Femur (tissue), 1 donor: Measurements from ENCODE around the gene FBXO44.

Source experiments
- DNase-seq: peaks from one replicate; pipeline ENCODE4 v3.0.0-alpha.2; 2017

FBXO44 gene

GRCh38 chr1:11640944-11641343, 13.7 kb upstream of the FBXO44 start:
- DNase-seq: no peak

- DNase-seq: no peak
Observed at GRCh38 chr1:11641776-11642305, 12.8 kb upstream of the FBXO44 start.

- DNase-seq: peak; percentile 68
Observed at GRCh38 chr1:11642418-11643017, 12.2 kb upstream of the FBXO44 start.

GRCh38 chr1:11643782-11644181, 10.9 kb upstream of the FBXO44 start:
- no peak for DNase-seq

GRCh38 chr1:11645270-11645669, 9.4 kb upstream of the FBXO44 start:
- no peak for DNase-seq

GRCh38 chr1:11645670-11646265, 8.9 kb upstream of the FBXO44 start:
- peak; percentile 81 for DNase-seq

- DNase-seq: no peak
Observed at GRCh38 chr1:11646317-11646716, 8.4 kb upstream of the FBXO44 start.

- DNase-seq: no peak
Observed at GRCh38 chr1:11647333-11647732, 7.3 kb upstream of the FBXO44 start.

GRCh38 chr1:11648039-11648438, 6.6 kb upstream of the FBXO44 start:
- DNase-seq: no peak

GRCh38 chr1:11648732-11649158, 5.9 kb upstream of the FBXO44 start:
- no peak for DNase-seq

GRCh38 chr1:11649237-11649623, 5.4 kb upstream of the FBXO44 start:
- no peak for DNase-seq

GRCh38 chr1:11649624-11650330, 4.9 kb upstream of the FBXO44 start:
- no peak for DNase-seq

GRCh38 chr1:11650331-11650991, 4.2 kb upstream of the FBXO44 start:
- peak; percentile 71 for DNase-seq

GRCh38 chr1:11651017-11651416, 3.7 kb upstream of the FBXO44 start:
- DNase-seq: no peak

GRCh38 chr1:11652203-11652780, 2.4 kb upstream of the FBXO44 start:
- DNase-seq: no peak

- DNase-seq: no peak
Observed at GRCh38 chr1:11653101-11653860, 1.4 kb upstream of the FBXO44 start.

- no peak for DNase-seq
Observed at GRCh38 chr1:11653861-11654136, 878 bp upstream of the FBXO44 start.

GRCh38 chr1:11654939-11655808, 497 bp downstream of the FBXO44 start:
- no peak for DNase-seq

GRCh38 chr1:11657654-11658053, 3.0 kb downstream of the FBXO44 start:
- DNase-seq: no peak

- DNase-seq: no peak
Observed at GRCh38 chr1:11658542-11658941, 3.9 kb downstream of the FBXO44 start.

- DNase-seq: no peak
Observed at GRCh38 chr1:11659748-11660147, 5.1 kb downstream of the FBXO44 start.

GRCh38 chr1:11661103-11661502, 6.4 kb downstream of the FBXO44 start:
- DNase-seq: no peak
